NK-92 (cell line): ENCODE data around the gene TSPYL4.
"Not testable (repeated sequence)": the region's sequence is repeated elsewhere in the genome, so short reads cannot be mapped to it uniquely, and the experiment has no call there.

Experiments
- DNase-seq: peaks from one replicate; lab custom pipeline; 2025; ENCODE audit not compliant: unreplicated experiment; lab: John Stamatoyannopoulos, UW

The TSPYL4 gene

GRCh38 chr6:116253505-116254296, at the start of gene TSPYL4:
TSPYL4 (minus strand) TSS chr6:116254075; CDS start chr6:116254008, 67 bp downstream.
- peak; percentile 45 for DNase-seq

DNA sequence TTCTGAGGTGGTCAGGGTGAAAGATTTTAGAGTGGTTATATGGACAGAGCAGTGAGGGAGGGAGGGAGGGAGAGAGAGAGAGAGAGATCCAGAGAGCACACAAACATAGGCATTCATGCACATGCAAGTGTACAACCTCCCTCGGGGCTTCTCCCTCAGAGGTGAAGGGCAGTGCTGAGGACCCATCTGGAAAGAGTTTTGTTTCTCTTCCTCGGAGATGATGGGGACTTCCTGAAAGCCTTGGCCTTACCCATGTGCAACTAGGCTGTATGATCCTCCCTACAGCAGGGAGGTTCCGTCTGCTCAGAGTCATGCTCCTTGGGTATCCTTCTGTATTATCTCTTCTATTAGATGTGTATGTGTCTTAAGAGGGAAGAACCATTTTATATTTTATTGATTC, 47.2 kb upstream of the TSPYL4 start:
- no peak for DNase-seq

DNA sequence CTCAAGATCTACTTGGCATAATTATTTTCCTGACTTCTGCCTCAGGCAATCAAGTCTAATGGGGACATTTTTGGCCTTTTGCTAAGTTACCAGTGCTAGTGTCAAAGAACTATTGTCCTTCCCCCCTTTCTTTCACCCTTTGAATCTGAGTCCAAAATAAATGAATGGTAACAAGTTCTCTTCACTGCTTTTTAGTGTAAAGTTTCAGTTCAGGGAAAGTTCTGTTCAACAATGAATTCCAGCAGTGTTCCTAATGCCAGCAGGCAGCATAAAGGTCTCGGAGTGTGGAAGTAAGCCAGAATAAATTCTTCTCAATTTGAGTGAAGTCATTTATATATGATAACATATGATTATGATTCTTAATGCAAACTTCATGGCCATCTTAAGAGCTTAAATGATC, 46.7 kb upstream of the TSPYL4 start:
- no peak for DNase-seq

DNA sequence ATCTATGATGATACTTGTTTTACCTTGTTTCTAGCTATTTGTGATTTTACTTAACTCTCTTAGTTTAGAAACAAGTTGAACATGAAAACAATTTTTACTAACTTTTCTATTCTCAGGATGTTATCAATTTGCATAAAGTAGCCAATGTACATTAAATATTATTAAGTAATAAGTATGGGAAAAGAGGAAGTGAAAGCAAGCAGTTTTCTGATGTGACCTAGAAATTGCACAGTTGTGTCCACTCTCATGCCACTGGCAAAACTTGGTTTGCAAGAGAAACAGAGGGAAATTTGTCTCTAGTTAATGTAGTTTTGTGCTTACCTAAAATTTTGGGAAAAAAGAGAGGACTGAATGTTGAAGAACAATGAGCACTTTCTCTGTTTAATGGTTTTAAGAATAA, 45.1 kb upstream of the TSPYL4 start:
- DNase-seq: no peak

GRCh38 chr6:116298273-116298672, 44.4 kb upstream of the TSPYL4 start:
- no peak for DNase-seq

DNA sequence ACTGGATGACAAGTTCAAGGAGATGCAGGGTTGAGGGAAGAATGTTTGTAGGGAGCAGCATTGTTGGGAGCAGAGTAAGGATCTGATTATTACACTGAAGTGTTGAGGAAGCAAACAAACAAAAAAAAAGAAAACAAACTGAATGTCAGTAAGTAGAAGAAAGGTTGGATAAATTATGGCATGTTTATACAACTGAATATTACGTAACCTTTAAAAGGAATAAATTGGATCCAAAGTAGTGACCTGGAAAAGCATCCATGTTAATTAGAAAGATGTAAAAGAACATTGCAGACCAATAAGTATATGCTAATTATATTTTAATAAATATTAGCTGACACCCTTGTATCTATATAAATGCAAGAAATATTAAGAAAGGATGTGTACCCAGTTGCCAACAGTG, 38.7 kb upstream of the TSPYL4 start:
- no peak for DNase-seq

GRCh38 chr6:116291701-116292396, 38.0 kb upstream of the TSPYL4 start:
- no peak for DNase-seq

GRCh38 chr6:116290799-116291198, 36.9 kb upstream of the TSPYL4 start:
- no peak for DNase-seq

- no peak for DNase-seq
Measured at GRCh38 chr6:116289876-116290275, 36.0 kb upstream of the TSPYL4 start.

- DNase-seq: no peak
Measured at GRCh38 chr6:116287689-116288282, 33.9 kb upstream of the TSPYL4 start.

- no peak for DNase-seq
Measured at GRCh38 chr6:116286773-116287358, 33.0 kb upstream of the TSPYL4 start.

DNA sequence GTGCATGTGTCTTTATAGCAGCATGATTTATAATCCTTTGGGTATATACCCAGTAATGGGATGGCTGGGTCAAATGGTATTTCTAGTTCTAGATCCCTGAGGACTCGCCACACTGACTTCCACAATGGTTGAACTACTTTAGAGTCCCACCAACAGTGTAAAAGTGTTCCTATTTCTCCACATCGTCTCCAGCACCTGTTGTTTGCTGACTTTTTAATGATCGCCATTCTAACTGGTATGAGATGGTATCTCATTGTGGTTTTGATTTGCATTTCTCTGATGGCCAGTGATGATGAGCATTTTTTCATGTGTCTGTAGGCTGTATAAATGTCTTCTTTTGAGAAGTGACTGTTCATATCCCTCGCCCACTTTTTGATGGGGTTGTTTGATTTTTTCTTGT, 31.1 kb upstream of the TSPYL4 start:
- DNase-seq: not testable (repeated sequence)

DNA sequence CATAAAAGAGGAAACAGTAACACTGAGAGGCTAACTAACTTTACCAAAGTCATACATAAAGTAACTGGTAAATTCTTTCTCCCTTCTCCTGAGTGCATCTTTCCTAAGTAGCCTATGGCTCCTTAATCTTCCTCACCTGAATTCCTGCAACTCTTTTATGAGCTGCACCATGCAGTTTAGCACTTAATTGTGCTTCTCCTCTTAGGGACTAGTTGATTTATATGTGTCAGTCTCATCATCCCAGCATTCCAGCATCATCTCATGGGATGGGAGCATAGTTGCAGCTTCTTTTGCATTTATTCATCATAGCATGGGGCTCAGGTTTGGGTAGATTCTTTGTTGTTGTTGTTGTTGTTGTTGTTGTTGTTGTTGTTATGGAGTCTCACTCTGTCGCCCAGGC, 29.3 kb upstream of the TSPYL4 start:
- no peak for DNase-seq

DNA sequence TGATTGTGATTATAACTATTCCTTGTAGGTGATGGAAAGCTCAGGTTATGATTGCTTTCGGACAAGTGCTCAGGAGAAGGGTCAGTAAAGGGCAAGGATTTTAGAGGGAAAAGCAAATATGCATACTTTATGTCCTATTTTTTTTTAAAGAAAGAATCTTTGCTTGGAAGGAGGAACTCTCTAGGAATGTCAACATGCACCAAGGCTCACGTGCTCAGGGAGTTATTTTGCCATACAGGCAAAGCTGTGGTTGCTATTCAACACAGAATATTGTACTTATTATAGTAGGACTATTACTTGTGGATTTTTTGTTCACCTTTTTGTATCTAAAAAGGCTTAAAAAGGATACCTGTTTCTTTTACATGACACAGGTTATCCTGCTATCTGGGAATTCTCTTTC, 28.8 kb upstream of the TSPYL4 start:
- no peak for DNase-seq

DNA sequence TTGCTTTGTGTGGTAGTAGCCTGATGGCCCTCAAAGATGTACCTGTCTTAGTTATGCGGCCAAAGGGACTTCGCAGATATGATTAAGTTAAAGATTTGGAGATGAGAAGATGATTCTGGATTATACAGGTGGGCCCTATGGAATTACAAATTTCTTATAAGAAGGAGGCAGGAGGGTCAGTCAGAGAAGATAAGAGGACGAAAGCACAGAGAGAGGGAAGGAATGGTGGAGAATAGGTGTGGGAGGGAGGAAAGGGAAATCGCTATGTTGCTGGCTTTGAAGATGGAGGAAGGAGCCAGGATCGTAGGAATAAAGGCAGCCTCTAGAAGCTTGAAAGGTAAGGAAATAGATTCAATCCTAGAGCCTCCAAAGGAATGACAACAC, 27.1 kb upstream of the TSPYL4 start:
- no peak for DNase-seq

- DNase-seq: no peak
Measured at GRCh38 chr6:116280161-116280932, 26.5 kb upstream of the TSPYL4 start.

GRCh38 chr6:116279232-116280160, 25.6 kb upstream of the TSPYL4 start, which contains the start of gene TSPYL1:
TSPYL1 (minus strand) TSS chr6:116279930; CDS start chr6:116279830, 100 bp downstream.
- DNase-seq: peak; percentile 69

DNA sequence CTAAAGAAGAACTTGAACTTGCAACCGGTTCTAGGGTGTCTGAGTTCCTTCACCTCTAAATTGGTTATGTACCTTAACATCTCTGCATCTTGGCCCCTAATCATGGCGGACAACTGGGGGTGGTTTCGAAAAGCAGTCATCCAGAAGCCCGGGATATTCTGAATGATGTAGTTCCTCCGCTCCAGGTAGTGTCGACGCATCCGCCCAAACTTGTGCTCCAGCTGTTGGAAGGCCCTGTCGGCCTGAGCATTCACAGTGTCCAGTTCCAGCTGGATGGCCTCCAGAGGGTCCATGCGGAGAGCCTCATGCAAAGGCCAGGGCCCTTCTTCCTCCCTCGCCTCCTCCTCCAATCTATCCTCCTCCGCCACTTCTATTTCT, 25.0 kb upstream of the TSPYL4 start:
- no peak for DNase-seq

DNA sequence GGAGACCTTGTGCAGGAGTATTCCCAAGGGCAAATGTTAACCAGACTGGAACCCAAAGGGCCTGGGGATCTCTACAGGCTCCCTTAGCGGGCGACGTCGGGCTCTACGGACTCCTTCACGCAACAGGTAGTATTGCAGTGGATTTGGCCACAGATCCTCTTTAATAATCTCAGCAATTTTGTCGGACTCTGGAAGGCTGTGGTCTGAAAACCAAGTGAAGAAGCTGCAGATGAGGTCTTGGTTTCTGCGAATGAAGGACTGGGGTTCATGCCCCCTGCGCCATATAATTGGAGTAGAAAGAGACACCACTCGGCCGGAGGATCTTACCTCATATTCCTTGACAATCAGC, 24.6 kb upstream of the TSPYL4 start:
- no peak for DNase-seq

DNA sequence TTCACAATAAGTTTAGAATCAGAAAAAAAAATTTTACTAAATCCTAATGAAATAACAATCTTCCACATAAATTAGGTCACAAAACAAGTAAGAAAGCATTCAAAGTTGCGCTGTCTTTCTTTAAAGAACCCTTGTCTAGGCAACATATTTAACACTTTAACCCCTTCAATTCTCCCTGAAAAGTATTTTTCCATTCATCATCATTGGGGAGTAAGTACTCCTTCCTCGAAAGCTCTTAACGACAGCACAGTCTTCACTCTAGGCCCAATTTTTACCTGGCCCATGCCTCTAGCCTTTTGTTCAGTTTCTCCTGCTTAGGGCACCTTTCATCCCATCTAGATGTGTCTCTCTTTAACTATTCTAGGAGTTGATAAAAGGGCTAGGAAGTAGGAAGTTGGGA, 23.2 kb upstream of the TSPYL4 start:
- no peak for DNase-seq
